Measurements from ENCODE around the gene FYN. TPM values are rescaled to one million over a fixed set of nuclear protein-coding genes. Genes with fewer than 3 reads are reported as not detected.

FYN gene
- total and polyA plus RNA-seq, 4 donors: 11.2 to 28.3 (median 19.7) TPM

DNA sequence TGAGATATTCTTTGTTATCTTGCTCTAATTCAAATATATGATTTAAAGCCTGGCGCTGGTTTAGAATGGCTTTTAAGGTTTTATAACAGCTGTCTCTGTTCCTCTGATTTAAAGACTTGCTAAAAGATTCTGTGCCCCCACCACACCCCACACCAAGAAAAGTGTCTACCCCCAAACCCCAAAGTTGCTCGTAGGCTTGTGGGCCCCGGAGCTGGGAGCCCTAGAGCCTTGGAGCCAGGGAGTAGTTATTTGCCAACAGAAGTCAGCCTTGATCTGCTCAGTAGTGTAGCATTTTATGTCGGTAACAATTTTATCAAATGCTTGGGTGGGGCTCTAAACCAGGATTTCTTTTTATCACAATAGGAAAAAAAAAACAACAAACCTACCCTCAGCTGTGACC is 162.3 kb downstream of the FYN start (continued):
- TF ChIP-seq ATF3 (IDR thresholded peaks at IDR 0.05): no peak

DNA sequence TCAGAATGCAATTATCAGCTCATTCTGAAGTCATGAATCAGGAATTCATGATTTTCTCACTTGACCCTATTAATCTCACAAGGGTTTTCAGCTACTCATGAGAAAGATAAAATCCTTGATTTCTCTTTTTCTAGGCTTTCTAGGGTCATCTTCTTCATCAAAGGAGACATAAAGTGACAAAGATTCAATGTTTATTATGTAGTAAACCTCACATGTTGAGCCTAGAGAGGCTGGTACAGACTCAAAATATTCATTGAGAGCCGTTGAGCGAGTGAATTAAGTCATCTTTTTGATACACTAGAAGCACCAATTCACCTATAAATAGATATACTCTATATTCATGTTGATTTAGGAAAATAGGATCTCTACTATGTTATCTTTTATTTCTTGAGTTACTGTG is 162.8 kb downstream of the FYN start:
- DNase-seq (ENCODE audit: low spot score): no peak
- Histone ChIP-seq H3K36me3 (ENCODE audit: control insufficient read depth in 4 of 4, insufficient read depth in 3 of 4, low read depth in 1 of 4, low read length in 3 of 4) (no peaks in the 10 kb centered on the region), H3K27me3 (ENCODE audit: control insufficient read depth in 4 of 4, insufficient read depth in 4 of 4, low read length in 3 of 4) (no peaks in the 10 kb centered on the region), H3K4me1 (ENCODE audit: control insufficient read depth in 4 of 4, insufficient read depth in 4 of 4, low read length in 3 of 4) (peaks cover 0 to 3% (median 0%) of the 10 kb centered on the region in 4 donors), H3K4me3 (ENCODE audit: low read depth in 1 of 3, low read length in 3 of 3) (peak overlapping the region; percentile 20 to 41 (median 29)), H3K9ac (ENCODE audit: low read depth in 1 of 2, low read length in 2 of 2) (peak overlapping the region; percentile 45 to 55), H3K9me3 (ENCODE audit: control insufficient read depth in 4 of 4, low read length in 3 of 4) (no peaks in the 10 kb centered on the region), H3K27ac (ENCODE audit: low read depth in 1 of 2, low read length in 2 of 2) (no peak overlapping the region)
- no peak for TF ChIP-seq TAF1 (conservative IDR thresholded peaks at IDR 0.05)
- TF ChIP-seq HNF4G (IDR thresholded peaks at IDR 0.05): no peak
- no peak for TF ChIP-seq RAD21 (IDR thresholded peaks at IDR 0.05)
- no peak for TF ChIP-seq ATF3 (IDR thresholded peaks at IDR 0.05)
- no peak for TF ChIP-seq NR2F2 (IDR thresholded peaks at IDR 0.05)
- no peak for TF ChIP-seq FOXA2 (IDR thresholded peaks at IDR 0.05)
- TF ChIP-seq GABPA (IDR thresholded peaks at IDR 0.05 in 1 of 2, conservative IDR thresholded peaks at IDR 0.05 in 1 of 2): no peak
- TF ChIP-seq HNF4A (conservative IDR thresholded peaks at IDR 0.05): no peak
- TF ChIP-seq ZBTB33 (IDR thresholded peaks at IDR 0.05): no peak
- no peak for TF ChIP-seq RXRA (IDR thresholded peaks at IDR 0.05)
- TF ChIP-seq MAX (IDR thresholded peaks at IDR 0.05): no peak
- TF ChIP-seq EGR1 (IDR thresholded peaks at IDR 0.05; ENCODE audit: low read depth in 2 of 2): no peak
- TF ChIP-seq YY1 (IDR thresholded peaks at IDR 0.05): no peak
- no peak for TF ChIP-seq SP1 (IDR thresholded peaks at IDR 0.05)
- no peak for TF ChIP-seq CTCF (IDR thresholded peaks at IDR 0.05; ENCODE audit: low read depth, low read length, missing input control)
- no peak for TF ChIP-seq JUND (IDR thresholded peaks at IDR 0.05)
- no peak for TF ChIP-seq FOXA1 (IDR thresholded peaks at IDR 0.05)
- TF ChIP-seq, protein P1, sequence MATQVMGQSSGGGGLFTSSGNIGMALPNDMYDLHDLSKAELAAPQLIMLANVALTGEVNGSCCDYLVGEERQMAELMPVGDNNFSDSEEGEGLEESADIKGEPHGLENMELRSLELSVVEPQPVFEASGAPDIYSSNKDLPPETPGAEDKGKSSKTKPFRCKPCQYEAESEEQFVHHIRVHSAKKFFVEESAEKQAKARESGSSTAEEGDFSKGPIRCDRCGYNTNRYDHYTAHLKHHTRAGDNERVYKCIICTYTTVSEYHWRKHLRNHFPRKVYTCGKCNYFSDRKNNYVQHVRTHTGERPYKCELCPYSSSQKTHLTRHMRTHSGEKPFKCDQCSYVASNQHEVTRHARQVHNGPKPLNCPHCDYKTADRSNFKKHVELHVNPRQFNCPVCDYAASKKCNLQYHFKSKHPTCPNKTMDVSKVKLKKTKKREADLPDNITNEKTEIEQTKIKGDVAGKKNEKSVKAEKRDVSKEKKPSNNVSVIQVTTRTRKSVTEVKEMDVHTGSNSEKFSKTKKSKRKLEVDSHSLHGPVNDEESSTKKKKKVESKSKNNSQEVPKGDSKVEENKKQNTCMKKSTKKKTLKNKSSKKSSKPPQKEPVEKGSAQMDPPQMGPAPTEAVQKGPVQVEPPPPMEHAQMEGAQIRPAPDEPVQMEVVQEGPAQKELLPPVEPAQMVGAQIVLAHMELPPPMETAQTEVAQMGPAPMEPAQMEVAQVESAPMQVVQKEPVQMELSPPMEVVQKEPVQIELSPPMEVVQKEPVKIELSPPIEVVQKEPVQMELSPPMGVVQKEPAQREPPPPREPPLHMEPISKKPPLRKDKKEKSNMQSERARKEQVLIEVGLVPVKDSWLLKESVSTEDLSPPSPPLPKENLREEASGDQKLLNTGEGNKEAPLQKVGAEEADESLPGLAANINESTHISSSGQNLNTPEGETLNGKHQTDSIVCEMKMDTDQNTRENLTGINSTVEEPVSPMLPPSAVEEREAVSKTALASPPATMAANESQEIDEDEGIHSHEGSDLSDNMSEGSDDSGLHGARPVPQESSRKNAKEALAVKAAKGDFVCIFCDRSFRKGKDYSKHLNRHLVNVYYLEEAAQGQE (IDR thresholded peaks at IDR 0.05): no peak
- WGBS: 86% methylated on average over 2 of the region's 2 CpGs
